ENCODE results near the gene FGF19. TPM values are rescaled to one million over a fixed set of nuclear protein-coding genes. Genes with fewer than 3 reads are reported as not detected.

Gene FGF19
- total and polyA plus RNA-seq, 9 of the 15 experiments (the other 6 are each of a cell fraction or from before 2014, with no cell fraction given) = 0.11 TPM; not detected in 8

GRCh38 chr11:69721745-69722144 is 17.9 kb upstream of the FGF19 start:
- no peak overlapping the region for H3K4me3 ChIP-seq
- no peak for FAIRE-seq
- no peaks in the 10 kb centered on the region for H3K9me1 ChIP-seq (ENCODE audit: control insufficient read depth, insufficient read depth, low read length)
- H4K20me1 ChIP-seq (replicated peaks; ENCODE audit: control insufficient read depth, insufficient read depth, low read length) = 0 out of 2 replicates have a peak, but pooled peaks cover 6% of the 10 kb centered on the region
- H3K27me3 ChIP-seq (ENCODE audit: control insufficient read depth in 2 of 2, insufficient read depth in 2 of 2, low read length in 2 of 2) = peaks cover 46 to 85% of the 10 kb centered on the region in 2 experiments
- H3K9ac ChIP-seq (ENCODE audit: insufficient read depth in 1 of 2, low read depth in 2 of 2, low read length in 2 of 2) = no peak overlapping the region
- no peak overlapping the region for H3K4me2 ChIP-seq (ENCODE audit: insufficient read depth, low read length)
- 1% methylated on average over 9 of the region's 9 CpGs for WGBS (ENCODE audit: insufficient coverage, low coverage, missing lambda C conversion rate)
- no peak overlapping the region for H3K27ac ChIP-seq (ENCODE audit: extremely low read depth, low read depth, low read length)
- no peaks in the 10 kb centered on the region for H3K4me1 ChIP-seq (replicated peaks in 1 of 2; ENCODE audit: control insufficient read depth in 2 of 2, insufficient read depth in 2 of 2, low read length in 2 of 2)
- no peak overlapping the region for H2AFZ ChIP-seq (ENCODE audit: low read depth, low read length)
- DNase-seq (ENCODE audit: extremely low read depth in 1 of 4, low spot score in 3 of 4) = no peak
- CTCF ChIA-PET (ENCODE audit: low intra/inter-chr PET ratio) = interaction anchor here (0.8 kb wide), 1 partner anchor 474 kb away, joined by 3 read pairs; no protein-coding TSS in a partner anchor
- POLR2A ChIA-PET = interaction anchor here (0.7 kb wide), 1 partner anchor 10 kb away, joined by 3 read pairs; no protein-coding TSS in a partner anchor
- no peaks in the 10 kb centered on the region for H3K36me3 ChIP-seq (ENCODE audit: control insufficient read depth, insufficient read depth, low read length)
- intact Hi-C loops (cut with micrococcal nuclease) (no loop called here), in situ Hi-C loops (cut with MboI) (no loop called here)
- ATAC-seq = no peak
- H3K79me2 ChIP-seq (ENCODE audit: control insufficient read depth, insufficient read depth, low read length) = no peaks in the 10 kb centered on the region
- BruUV-seq (replicated peaks) = no TSS peak
- no peaks in the 10 kb centered on the region for H3K9me3 ChIP-seq (replicated peaks; ENCODE audit: control insufficient read depth, insufficient read depth, low read depth, low read length)
- no peak for TF ChIP-seq NR0B1 (IDR thresholded peaks at IDR 0.05; ENCODE audit: partially characterized antibody)
- TF ChIP-seq CTCF (IDR thresholded peaks at IDR 0.05 in 2 of 3, conservative IDR thresholded peaks at IDR 0.05 in 1 of 3; ENCODE audit: insufficient read depth in 2 of 3, low read depth in 1 of 3, low read length in 3 of 3) = peak in 2 of 3 experiments; percentile 12 to 38; a peak in 2 of 6 replicates
- no peak for TF ChIP-seq MEF2A (IDR thresholded peaks at IDR 0.05; ENCODE audit: control insufficient read depth, low read depth, low read length)
- no peak for TF ChIP-seq FOXO4 (CRISPR knock-in tag; IDR thresholded peaks at IDR 0.05)
- no peak for TF ChIP-seq LCOR (CRISPR knock-in tag; IDR thresholded peaks at IDR 0.05)
- TF ChIP-seq EP400 (IDR thresholded peaks at IDR 0.05) = no peak
